ENCODE data around the gene PKP1.

- TF ChIP-seq CTCF (IDR thresholded peaks at IDR 0.05) (no peak), POLR2A (IDR thresholded peaks at IDR 0.05) (no peak)
Observed at GRCh38 chr1:201299968-201300367, 16.7 kb downstream of the PKP1 start.
